Kidney (tissue), 14 donors: ENCODE data around the gene AURKA. TPM values are rescaled to one million over a fixed set of nuclear protein-coding genes. Genes with fewer than 3 reads are reported as not detected.

Experiments
- DNase-seq, 5 donors: peaks; one replicate each; pipeline ENCODE4 v3.0.0-alpha.2; 2013 to 2020
- FAIRE-seq: peaks from 2 replicates; lab custom pipeline; 2012; peaks lifted over from hg19 to GRCh38; lab: Jason Lieb, UNC
- H3K27ac ChIP-seq, 2 donors: one replicate each; pipeline ENCODE4 v1.7.0; 2013; ENCODE audit warnings: low read depth in 2 of 2, low read length in 2 of 2, inconsistent platforms in 1 of 2
- H3K27me3 ChIP-seq: one replicate; pipeline ENCODE4 v1.7.1; 2013; ENCODE audit warnings: low read length, inconsistent platforms; ENCODE audit not compliant: control insufficient read depth, insufficient read depth
- H3K36me3 ChIP-seq, 3 donors: one replicate each; pipeline versions ENCODE4 v1.7.0 to v1.7.1; 2013; ENCODE audit warnings: low read length in 3 of 3, control low read depth in 1 of 3, inconsistent platforms in 1 of 3; ENCODE audit not compliant: insufficient read depth in 3 of 3, control insufficient read depth in 2 of 3
- H3K4me1 ChIP-seq, 3 donors: one replicate each; pipeline versions ENCODE4 v1.7.0 to v1.7.1; 2013; ENCODE audit warnings: low read length in 3 of 3, inconsistent platforms in 1 of 3, low read depth in 1 of 3; ENCODE audit not compliant: control insufficient read depth in 2 of 3, insufficient read depth in 2 of 3
- H3K4me3 ChIP-seq, 3 donors: one replicate each; pipeline versions ENCODE4 v1.7.0 to v1.8.1; 2013; ENCODE audit warnings: low read length in 3 of 3, control low read depth in 1 of 3, inconsistent platforms in 1 of 3
- H3K9ac ChIP-seq, 3 donors: one replicate each; pipeline versions ENCODE4 v1.7.0 to v1.7.1; 2013; ENCODE audit warnings: low read length in 3 of 3, control low read depth in 1 of 3, inconsistent platforms in 1 of 3
- H3K9me3 ChIP-seq, 3 donors: one replicate each; pipeline versions ENCODE4 v1.7.0 to v1.7.1; 2013; ENCODE audit warnings: low read length in 3 of 3, control low read depth in 1 of 3, inconsistent platforms in 1 of 3; ENCODE audit not compliant: control insufficient read depth in 2 of 3, insufficient read depth in 1 of 3
- intact Hi-C: fragments of 100-400 bp; cut with DNase I; formaldehyde crosslinking; loops from one replicate; pipeline ENCODE4 v1.11.1; 2022
- polyA plus RNA-seq: library from polyadenylated mRNA; stranded (reverse); fragments of 350-450 nt; fragmentation: Illumina TruSeq; extraction: RNeasy Lipid Tissue Mini Kit (QIAGEN cat#74804); gene quantifications from one replicate; pipeline ENCODE4 v1.2.3, GENCODE V29; 2014; ENCODE audit warnings: low read depth, low replicate concordance; ENCODE audit not compliant: insufficient read depth
- total RNA-seq: library from RNA; stranded (reverse); fragmentation: NEBNext Ultra II Directional; extraction: Animal tissue kit (Norgen Biotek cat#: 25700); gene quantifications from one replicate; pipeline ENCODE4 v1.2.1, GENCODE V29; 2021
- TF ChIP-seq, protein P1 (sequence below): IDR thresholded peaks from 3 replicates; pipeline ENCODE4 v1.5.1; 2012; ENCODE audit warnings: mild to moderate bottlenecking, moderate library complexity, borderline replicate concordance; ENCODE audit not compliant: insufficient read depth; ENCODE audit errors: extremely low read depth
- donor health status: control.
- donor health status: control.
- donor health status: control.
- donor health status: control.
- donor health status: control.
- donor health status: DM: yes; HTN: yes; CAD: no.
- donor health status: Normal renal cell carcinoma (clear cell type).

AURKA gene
- total and polyA plus RNA-seq, 2 donors from 2014 or later, result 2.7 to 3.3 TPM

GRCh38 chr20:56428410-56428809 is 36.4 kb upstream of the AURKA start:
- FAIRE-seq (no peak), DNase-seq (no peak)
- Histone ChIP-seq H3K27ac (no peak overlapping the region), H3K4me1 (peaks cover 0 to 3% (median 0%) of the 10 kb centered on the region in 3 donors), H3K4me3 (no peak overlapping the region), H3K9me3 (no peaks in the 10 kb centered on the region), H3K27me3 (no peaks in the 10 kb centered on the region), H3K9ac (no peak overlapping the region), H3K36me3 (no peaks in the 10 kb centered on the region)
- TF ChIP-seq, protein P1, sequence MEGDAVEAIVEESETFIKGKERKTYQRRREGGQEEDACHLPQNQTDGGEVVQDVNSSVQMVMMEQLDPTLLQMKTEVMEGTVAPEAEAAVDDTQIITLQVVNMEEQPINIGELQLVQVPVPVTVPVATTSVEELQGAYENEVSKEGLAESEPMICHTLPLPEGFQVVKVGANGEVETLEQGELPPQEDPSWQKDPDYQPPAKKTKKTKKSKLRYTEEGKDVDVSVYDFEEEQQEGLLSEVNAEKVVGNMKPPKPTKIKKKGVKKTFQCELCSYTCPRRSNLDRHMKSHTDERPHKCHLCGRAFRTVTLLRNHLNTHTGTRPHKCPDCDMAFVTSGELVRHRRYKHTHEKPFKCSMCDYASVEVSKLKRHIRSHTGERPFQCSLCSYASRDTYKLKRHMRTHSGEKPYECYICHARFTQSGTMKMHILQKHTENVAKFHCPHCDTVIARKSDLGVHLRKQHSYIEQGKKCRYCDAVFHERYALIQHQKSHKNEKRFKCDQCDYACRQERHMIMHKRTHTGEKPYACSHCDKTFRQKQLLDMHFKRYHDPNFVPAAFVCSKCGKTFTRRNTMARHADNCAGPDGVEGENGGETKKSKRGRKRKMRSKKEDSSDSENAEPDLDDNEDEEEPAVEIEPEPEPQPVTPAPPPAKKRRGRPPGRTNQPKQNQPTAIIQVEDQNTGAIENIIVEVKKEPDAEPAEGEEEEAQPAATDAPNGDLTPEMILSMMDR, result no peak
- intact Hi-C loops, result no loop called here

GRCh38 chr20:56427797-56428196 is 35.8 kb upstream of the AURKA start:
- TF ChIP-seq, protein P1, result no peak
- Histone ChIP-seq H3K9me3 (no peaks in the 10 kb centered on the region), H3K4me1 (peaks cover 0 to 3% (median 0%) of the 10 kb centered on the region in 3 donors), H3K36me3 (no peaks in the 10 kb centered on the region), H3K9ac (no peak overlapping the region), H3K27ac (no peak overlapping the region), H3K27me3 (no peaks in the 10 kb centered on the region), H3K4me3 (no peak overlapping the region)
- intact Hi-C loops, result no loop called here
- FAIRE-seq (no peak), DNase-seq (no peak)

DNA sequence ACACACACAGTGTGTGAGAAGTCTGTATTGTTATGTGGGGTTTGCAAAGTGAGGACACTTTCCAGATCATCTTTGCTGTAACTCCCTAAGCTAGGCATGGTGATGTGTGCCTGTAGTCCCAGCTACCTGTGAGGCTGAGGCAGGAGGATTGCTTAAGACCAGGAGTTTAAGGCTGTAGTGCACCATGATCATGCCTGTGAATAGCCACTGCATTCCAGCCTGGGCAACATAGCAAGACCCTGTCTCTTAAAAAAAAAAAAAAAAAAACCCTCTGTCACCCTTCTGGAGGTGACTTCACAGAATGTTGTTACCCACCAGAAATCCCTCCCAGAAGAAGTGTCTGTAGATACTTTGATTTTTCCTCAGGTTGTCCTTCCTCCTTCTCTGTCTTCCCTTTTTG is 34.9 kb upstream of the AURKA start:
- H3K27me3 ChIP-seq, result no peaks in the 10 kb centered on the region
- DNase-seq (no peak), FAIRE-seq (no peak)
- H3K36me3 ChIP-seq, result no peaks in the 10 kb centered on the region
- no peaks in the 10 kb centered on the region for H3K9me3 ChIP-seq
- H3K9ac ChIP-seq, result no peak overlapping the region
- intact Hi-C loops, result no loop called here
- TF ChIP-seq, protein P1, result no peak
- H3K4me1 ChIP-seq, result peaks cover 0 to 3% (median 0%) of the 10 kb centered on the region in 3 donors
- no peak overlapping the region for H3K4me3 ChIP-seq
- no peak overlapping the region for H3K27ac ChIP-seq

DNA sequence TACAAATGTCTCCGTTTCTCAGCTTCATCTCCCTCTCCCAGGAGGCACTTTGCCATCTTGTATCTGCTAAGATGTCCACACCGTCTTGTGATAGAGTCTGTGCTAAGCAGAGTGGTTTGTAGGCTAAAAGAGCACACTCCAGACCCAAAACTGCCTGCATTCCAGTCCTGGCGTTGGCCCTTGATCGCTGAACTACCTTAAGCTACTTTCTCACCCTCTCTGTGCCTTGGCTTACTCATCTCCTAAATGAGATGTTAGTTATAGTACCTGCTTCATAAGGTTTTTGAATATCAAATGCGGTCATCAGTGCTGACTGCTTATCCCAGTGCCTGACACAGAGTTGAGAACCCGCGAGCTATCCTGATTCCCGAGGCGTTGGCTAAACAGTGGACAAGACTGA is 34.0 kb upstream of the AURKA start:
- TF ChIP-seq, protein P1, result no peak
- Histone ChIP-seq H3K27ac (no peak overlapping the region), H3K4me1 (peaks cover 0 to 3% (median 0%) of the 10 kb centered on the region in 3 donors), H3K9me3 (no peaks in the 10 kb centered on the region), H3K4me3 (no peak overlapping the region), H3K27me3 (no peaks in the 10 kb centered on the region), H3K9ac (no peak overlapping the region), H3K36me3 (no peaks in the 10 kb centered on the region)
- FAIRE-seq (no peak), DNase-seq (no peak)
- intact Hi-C loops, result no loop called here
